ENCODE results near the gene ADAMTS17.
A peak's percentile ranks its signal among the peaks of the same experiment; 100 is the strongest.

Gene ADAMTS17

DNA sequence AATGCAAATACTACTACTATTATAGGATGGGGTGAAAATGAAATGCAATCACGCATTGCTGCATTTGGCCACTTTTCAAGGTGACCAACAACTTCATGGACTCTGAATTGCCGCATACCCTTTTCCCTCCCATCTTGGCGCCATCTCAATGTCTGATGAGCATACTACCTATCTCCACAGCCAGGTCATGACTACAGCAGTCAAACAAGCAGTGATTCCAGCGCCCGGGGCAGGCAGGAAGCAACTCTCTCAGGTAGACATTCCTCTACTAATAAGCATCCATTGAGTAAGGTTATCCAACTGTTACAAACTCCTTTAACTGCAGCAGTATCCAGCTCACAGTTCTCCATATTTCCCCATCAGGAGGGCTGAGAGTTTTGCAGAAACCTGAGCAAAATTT lies 155.4 kb downstream of the ADAMTS17 start:
- Mint-ChIP-seq H3K4me1 (no peaks in the 10 kb centered on the region), H3K4me3 (no peak overlapping the region), H3K27ac (no peak overlapping the region), H3K36me3 (no peaks in the 10 kb centered on the region), H3K9me3 (no peaks in the 10 kb centered on the region)
- ATAC-seq (no peak), DNase-seq (ENCODE audit: low spot score in 2 of 2) (no peak)

DNA sequence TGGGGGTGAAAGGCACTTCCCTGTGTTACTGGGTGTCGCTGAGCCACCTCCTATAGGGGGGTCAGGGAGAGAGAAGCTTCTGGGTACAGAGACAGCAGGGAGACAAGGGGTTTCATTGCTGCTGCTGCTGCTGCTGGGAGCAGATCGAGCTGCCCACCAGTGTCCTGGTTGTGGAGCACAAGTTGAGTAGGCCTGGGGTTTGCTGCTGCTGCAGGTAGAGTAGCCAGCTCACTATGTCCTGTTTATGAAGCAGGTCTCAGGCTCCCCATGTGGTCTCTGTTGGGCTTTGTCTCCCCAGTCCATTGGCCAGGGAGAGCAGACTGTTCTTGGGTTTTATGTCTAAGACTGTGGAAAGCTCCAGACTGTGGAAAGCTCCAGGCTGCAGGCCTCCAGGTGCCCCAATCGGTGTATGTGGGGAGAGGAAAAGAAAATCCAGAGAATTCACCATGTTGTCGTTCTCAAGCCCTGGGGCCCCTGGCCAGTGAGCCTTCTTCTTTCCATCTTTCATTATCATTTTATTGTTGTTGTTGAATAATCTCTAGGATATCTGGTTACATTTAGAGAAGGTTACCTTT lies 157.8 kb downstream of the ADAMTS17 start:
- ATAC-seq = no peak
- Mint-ChIP-seq H3K36me3 (no peaks in the 10 kb centered on the region), H3K4me3 (no peak overlapping the region), H3K4me1 (no peaks in the 10 kb centered on the region), H3K9me3 (no peaks in the 10 kb centered on the region), H3K27ac (no peak overlapping the region)
- DNase-seq (ENCODE audit: low spot score in 2 of 2) = no peak

DNA sequence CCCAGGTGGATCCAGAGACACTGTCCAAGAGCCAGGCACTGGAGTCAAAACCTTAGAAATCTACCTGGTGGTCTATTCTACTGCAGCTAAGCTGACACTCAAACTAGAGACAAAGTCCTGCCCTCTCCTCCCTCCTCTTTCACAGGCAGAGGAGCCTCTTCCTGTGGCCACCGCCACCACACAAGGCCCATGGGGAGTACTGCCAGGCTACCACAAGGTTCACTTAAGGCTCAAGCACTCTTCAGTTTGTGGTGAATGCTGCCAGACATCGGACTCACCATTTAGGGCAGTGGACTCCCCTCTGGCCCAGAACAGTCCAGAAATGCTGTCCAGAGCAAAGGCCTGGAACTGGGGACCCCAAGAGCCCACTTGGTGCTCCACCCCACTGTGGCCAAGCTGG lies 160.9 kb downstream of the ADAMTS17 start:
- DNase-seq (ENCODE audit: low spot score in 2 of 2) (no peak), ATAC-seq (no peak)
- H3K36me3 Mint-ChIP-seq = no peaks in the 10 kb centered on the region
- no peak overlapping the region for H3K4me3 Mint-ChIP-seq
- no peaks in the 10 kb centered on the region for H3K9me3 Mint-ChIP-seq
- H3K27ac Mint-ChIP-seq = no peak overlapping the region
- H3K4me1 Mint-ChIP-seq = no peaks in the 10 kb centered on the region

DNA sequence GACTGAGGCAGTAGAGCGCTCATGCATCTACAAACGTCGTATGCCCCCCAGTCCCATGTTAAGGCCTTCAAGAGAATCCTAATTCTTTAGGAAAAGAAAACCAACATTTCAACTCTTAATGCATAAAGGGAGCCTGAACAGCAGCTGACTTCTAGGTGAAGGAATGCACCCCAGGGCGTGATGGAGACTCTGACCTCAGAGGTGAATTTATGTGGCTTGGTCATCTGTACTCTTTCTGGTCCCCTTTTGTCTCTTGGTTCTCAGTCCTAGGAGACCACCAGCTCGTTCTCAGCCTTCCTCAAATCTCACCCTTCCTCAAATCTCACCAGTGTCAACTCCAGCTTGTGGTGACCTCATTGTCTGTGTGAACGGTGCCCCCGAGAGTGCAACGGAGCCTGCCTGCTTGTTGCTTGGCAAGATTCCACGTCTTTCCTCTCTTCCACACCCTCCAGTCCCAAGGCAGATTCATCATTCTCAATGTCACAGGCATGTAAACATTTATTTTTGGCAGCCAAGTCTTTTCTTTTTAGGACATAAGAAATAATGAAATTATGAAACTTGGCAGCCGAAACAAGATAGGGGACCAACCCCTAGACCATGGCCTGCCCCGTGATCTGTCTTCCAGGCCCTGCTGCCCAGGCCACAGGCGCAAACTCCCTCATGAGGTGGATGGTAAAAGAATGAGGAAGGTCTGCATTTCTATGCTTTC lies 166.2 kb downstream of the ADAMTS17 start:
- no peak for ATAC-seq
- peaks cover 6% of the 10 kb centered on the region for H3K4me1 Mint-ChIP-seq
- no peaks in the 10 kb centered on the region for H3K36me3 Mint-ChIP-seq
- no peak overlapping the region for H3K4me3 Mint-ChIP-seq
- no peaks in the 10 kb centered on the region for H3K9me3 Mint-ChIP-seq
- DNase-seq (ENCODE audit: low spot score in 2 of 2) = no peak
- no peak overlapping the region for H3K27ac Mint-ChIP-seq

DNA sequence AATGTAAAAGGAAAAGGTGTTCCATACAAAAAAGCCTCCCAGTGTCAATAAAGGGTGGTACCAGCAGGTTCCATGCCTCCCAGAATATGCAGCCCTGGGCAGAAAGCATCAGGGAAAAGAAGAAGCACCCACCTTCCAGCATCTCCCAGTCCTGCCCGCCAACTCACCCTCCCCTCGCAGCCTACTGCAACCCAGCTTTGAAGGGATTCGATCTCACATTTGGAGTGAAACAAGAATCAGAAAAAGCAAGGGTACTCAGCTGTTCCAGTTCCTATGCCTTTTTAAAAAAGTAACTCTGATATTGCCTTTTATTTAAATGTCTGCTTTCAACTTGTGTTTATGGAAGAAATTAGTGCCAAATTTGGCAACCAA lies 166.9 kb downstream of the ADAMTS17 start:
- Mint-ChIP-seq H3K4me3 (no peak overlapping the region), H3K27ac (no peak overlapping the region), H3K4me1 (peaks cover 6% of the 10 kb centered on the region), H3K36me3 (no peaks in the 10 kb centered on the region), H3K9me3 (no peaks in the 10 kb centered on the region)
- no peak for DNase-seq (ENCODE audit: low spot score in 2 of 2)
- ATAC-seq = no peak

DNA sequence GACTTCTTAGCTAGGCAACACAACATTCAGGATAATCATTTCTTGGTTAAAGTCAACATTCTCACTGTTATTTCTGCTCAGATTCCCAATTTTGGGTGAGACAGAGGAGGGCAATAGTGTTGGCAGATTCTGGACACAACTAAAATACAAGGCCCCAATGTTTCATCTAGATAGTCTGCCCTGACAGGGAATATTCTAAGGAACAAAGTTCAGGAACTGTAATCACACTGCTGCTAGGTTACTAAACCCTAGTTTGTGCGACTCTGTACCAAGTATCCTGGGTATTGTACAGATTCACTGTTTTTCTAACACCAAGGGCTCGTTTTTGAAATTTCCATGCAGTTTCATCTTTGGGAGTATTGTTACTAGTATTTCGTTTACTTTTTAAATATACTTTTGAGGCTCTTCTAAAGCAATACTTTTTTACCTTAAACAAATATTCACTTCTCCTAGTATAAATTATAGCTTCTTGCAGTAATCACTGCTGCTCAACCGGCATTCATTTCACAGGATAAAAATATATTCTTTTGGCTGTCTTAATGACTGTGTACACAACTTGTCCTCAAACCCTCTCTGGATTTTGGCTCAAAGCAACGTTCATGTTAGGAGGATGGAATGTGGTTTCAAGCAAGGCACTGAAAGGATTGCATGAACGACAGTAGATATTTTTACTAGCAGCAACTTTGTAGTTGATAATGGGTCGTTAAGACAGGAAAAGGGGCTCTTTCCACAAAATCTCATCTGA lies 167.4 kb downstream of the ADAMTS17 start:
- Mint-ChIP-seq H3K4me3 (no peak overlapping the region), H3K9me3 (no peaks in the 10 kb centered on the region), H3K36me3 (no peaks in the 10 kb centered on the region), H3K27ac (no peak overlapping the region), H3K4me1 (peaks cover 6% of the 10 kb centered on the region)
- ATAC-seq = no peak
- DNase-seq (ENCODE audit: low spot score in 2 of 2) = no peak

DNA sequence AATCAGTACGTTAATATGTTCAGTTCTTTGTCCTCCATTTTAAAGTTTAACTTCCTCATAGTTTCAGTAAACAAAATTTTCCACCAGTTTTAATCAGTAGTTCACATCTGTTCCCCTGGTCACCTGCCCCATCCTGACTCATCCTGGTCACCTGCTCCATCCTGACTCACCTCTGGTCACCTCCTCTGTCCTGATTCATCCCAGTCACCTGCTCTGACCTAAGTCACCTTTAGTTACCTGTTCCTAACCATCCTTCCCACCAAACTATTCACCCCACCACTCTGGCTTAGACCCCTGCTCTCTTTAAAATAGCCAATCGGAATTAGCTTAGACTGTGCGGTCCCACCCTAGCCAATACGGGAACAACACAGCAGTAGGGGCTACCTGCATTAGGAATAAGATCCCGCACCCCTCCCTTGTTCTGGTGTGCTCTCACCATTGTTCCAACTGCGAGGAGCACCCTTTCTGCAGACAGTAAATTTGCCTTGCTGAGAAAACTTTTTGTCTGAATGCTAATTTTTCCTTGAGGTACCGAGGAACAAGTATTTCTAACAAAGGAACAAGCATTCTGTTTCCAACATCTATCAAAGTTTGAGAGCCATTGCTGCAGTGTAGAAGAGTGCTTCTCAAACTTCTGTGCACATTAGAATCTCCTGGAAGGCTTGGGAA lies 169.3 kb downstream of the ADAMTS17 start:
- no peaks in the 10 kb centered on the region for H3K9me3 Mint-ChIP-seq
- no peak overlapping the region for H3K4me3 Mint-ChIP-seq
- no peak for ATAC-seq
- peaks cover 6% of the 10 kb centered on the region for H3K4me1 Mint-ChIP-seq
- no peak overlapping the region for H3K27ac Mint-ChIP-seq
- DNase-seq (ENCODE audit: low spot score in 2 of 2) = no peak
- H3K36me3 Mint-ChIP-seq = no peaks in the 10 kb centered on the region

DNA sequence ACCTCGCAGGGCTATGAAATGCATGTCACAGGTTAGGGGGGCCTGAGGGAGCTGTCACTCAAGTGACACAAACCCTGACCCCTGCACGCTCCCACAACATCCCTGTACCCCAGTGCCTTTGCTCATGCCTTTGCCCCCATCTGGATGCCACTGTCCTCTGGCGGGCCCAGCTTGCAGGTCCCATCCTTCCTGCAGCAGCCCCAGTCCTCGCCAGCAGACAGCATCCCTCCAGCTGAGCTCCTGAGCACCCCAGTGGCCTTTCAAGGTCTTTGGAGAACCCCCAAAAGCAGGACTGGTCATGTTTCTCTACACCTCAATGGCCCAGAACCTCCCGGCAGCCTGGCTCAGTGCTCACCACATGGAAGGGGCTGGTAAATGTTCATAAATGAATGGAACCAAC lies 170.4 kb downstream of the ADAMTS17 start:
- peaks cover 6% of the 10 kb centered on the region for H3K4me1 Mint-ChIP-seq
- H3K36me3 Mint-ChIP-seq = no peaks in the 10 kb centered on the region
- ATAC-seq (no peak), DNase-seq (ENCODE audit: low spot score in 2 of 2) (no peak)
- no peak overlapping the region for H3K27ac Mint-ChIP-seq
- H3K4me3 Mint-ChIP-seq = no peak overlapping the region
- H3K9me3 Mint-ChIP-seq = no peaks in the 10 kb centered on the region

DNA sequence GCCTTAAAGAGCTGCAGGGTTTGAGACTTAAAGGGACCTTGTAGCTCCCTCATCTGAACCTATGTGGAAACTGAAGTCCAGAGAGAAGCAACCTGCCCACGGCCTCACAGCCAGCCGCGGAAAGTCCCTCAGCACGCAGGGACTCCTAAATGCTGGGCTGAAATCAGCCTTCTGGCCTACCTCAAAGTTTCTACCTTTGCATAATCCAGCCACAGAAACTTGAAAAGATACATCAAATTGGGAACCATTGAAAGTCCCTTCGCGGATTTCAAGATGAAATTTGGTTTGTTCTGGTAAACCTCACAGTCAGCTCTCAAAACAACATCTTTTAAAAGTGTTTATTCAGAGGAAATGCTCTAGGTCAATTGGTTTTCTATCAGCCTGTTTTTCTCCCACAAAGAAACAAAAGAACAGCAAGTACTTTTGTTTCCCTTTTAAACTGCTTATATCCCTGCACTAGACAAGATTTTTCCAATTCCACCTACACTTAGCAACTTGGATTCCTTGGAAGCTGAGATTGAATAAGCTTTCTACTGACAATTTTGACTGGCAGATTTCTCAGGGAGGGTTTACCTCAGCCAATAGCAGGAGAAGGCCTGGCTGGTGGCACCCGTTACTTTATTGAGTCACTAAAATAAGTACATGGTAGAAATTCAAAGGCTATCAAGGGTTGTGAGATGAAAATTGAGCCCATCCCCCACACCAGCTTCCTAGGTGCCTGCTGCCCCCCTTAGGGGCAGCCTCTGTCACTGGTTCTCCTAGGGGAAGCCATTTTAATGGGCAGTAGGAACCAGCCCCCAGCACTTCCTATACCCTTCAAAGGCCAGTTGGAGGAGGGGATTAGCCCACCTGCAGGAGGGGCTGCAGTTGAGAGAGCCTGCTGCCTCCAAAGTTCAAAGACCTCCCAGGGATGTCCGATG lies 171.2 kb downstream of the ADAMTS17 start:
- Mint-ChIP-seq H3K4me3 (no peak overlapping the region), H3K9me3 (no peaks in the 10 kb centered on the region), H3K4me1 (peaks cover 6% of the 10 kb centered on the region), H3K36me3 (no peaks in the 10 kb centered on the region), H3K27ac (no peak overlapping the region)
- DNase-seq (ENCODE audit: low spot score in 2 of 2) (peak in 1 of 2 donors; percentile 71), ATAC-seq (peak; percentile 91)

DNA sequence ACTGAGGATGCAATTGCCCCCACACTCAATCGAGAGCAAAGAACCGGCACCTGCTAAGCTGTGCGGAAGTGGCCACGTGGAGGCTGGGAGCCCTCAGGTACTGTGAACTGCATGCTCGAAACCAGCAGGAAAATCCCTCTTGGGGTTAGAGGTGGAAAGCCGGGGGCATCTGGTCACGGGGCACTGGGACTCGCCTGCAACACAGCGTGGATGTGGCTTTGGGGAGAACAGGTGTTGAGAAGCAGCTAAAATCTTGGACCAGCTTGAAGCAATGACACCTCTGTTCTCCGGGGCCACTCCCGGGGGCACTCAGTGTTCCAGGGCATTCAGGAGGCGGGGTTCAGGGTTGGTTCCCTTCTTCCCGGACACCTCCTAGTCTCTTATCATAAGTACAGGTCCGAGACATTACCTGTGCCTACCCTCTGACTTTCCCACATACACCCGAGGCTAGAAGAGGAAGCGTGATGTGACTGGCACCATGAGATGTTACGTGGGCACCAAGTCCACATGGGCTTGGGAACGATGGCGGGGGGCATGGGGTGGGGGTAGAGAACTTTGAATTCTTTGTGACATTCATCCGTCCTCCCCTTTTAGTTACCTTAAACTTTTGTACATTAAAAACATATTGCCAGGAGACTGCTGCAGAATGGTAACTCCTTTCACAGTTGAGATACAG lies 172.0 kb downstream of the ADAMTS17 start:
- Mint-ChIP-seq H3K27ac (no peak overlapping the region), H3K9me3 (no peaks in the 10 kb centered on the region), H3K4me3 (no peak overlapping the region), H3K36me3 (no peaks in the 10 kb centered on the region), H3K4me1 (peaks cover 6% of the 10 kb centered on the region)
- DNase-seq (ENCODE audit: low spot score in 2 of 2) = no peak
- ATAC-seq = no peak

DNA sequence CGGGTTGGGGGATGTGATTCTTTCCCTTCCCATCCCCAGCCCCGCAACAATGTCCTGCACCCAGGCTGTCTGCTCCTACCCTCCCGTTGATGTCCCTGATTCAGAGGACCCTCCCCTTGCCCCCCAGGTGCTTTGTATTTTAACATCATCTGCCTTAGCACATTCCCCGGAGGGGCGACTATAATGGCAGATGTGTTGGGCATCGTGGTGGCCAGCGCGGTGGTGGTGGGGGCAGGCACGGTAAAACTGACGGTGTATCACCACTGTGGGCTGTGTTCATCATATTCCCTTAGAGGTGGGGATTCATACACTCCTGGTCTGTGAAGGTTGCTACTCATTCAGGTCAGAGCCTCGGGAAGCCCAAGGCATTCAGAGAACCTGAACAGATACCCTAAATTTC lies 173.0 kb downstream of the ADAMTS17 start:
- Mint-ChIP-seq H3K4me1 (peaks cover 6% of the 10 kb centered on the region), H3K4me3 (no peak overlapping the region), H3K9me3 (no peaks in the 10 kb centered on the region), H3K27ac (no peak overlapping the region), H3K36me3 (no peaks in the 10 kb centered on the region)
- DNase-seq (ENCODE audit: low spot score in 2 of 2) (no peak), ATAC-seq (no peak)

DNA sequence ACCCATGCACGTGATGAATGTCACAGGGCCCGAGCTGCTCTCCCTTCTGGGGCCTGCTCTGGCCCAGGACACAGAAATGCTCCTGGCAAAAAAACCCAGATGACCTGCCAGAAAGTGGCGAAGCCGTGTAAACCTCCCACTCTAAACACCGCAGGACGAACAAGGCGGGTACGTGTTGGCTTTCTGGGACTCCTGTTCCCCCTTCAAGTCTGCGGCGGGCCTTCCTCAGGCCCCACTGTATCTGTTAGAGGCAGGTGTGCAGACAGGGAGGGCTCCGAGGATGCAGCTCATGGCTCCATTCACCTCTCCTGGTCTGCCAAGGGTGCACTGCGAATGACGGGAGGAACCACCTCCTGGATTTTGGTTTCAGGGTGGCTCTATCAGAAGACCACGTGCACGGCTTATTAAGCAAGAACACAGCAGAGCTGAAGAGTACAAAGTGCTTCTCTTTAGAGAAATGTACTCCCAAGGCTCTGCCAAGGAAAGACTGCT lies 173.8 kb downstream of the ADAMTS17 start:
- H3K36me3 Mint-ChIP-seq = no peaks in the 10 kb centered on the region
- H3K9me3 Mint-ChIP-seq = no peaks in the 10 kb centered on the region
- DNase-seq (ENCODE audit: low spot score in 2 of 2) (no peak), ATAC-seq (no peak)
- peaks cover 6% of the 10 kb centered on the region for H3K4me1 Mint-ChIP-seq
- no peak overlapping the region for H3K4me3 Mint-ChIP-seq
- no peak overlapping the region for H3K27ac Mint-ChIP-seq

DNA sequence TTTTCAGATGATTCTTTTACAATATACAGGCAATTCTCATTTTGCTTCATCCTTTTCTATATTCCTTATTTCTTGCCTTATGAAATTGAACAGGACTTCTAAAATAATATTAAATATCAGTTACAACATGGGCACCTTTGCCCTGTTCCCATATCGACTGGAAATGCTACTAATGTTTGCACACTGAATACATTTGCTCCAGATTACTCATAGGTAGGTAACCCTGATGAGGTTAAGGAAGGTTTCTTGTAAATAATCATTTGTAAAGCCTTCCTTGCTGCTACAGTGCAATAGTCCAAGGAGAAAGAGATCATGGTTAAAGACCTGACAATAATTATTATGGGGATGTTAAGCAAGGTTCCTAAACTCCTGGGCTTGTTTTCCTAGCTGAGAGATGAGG lies 175.5 kb downstream of the ADAMTS17 start:
- Mint-ChIP-seq H3K36me3 (no peaks in the 10 kb centered on the region), H3K4me1 (peaks cover 4% of the 10 kb centered on the region), H3K27ac (no peak overlapping the region), H3K4me3 (no peak overlapping the region), H3K9me3 (no peaks in the 10 kb centered on the region)
- DNase-seq (ENCODE audit: low spot score in 2 of 2) (no peak), ATAC-seq (no peak)

DNA sequence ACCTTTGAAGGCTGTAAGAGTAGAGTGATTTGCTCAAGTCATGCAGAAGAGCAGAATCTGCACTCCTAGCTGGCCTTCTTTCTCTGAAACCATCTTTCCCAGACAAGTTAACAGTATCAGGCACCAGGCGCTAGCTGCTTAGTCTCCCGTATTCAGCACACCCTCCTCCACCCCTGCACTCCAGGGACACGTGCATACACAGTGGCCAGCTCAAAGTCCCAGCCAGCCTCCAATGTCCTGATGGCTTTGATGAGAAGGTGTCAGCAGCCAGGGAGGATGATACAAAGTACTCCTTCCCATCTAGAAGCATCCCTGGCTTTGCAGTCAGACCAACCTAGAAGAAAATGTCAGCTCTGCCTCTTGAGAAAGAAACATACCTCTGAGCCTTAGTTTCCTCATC lies 177.8 kb downstream of the ADAMTS17 start:
- no peak for DNase-seq (ENCODE audit: low spot score in 2 of 2)
- no peak overlapping the region for H3K27ac Mint-ChIP-seq
- H3K36me3 Mint-ChIP-seq = no peaks in the 10 kb centered on the region
- H3K9me3 Mint-ChIP-seq = no peaks in the 10 kb centered on the region
- no peaks in the 10 kb centered on the region for H3K4me1 Mint-ChIP-seq
- no peak for ATAC-seq
- H3K4me3 Mint-ChIP-seq = no peak overlapping the region

All from stimulated activated effector memory CD8-positive, alpha-beta T cell treated with anti-CD3 and anti-CD28 coated beads, Interleukin-12 subunit alpha, Interleukin-12 subunit beta, amount 100 ng/mL, for 72 hours (primary cell).